GM10847 (cell line): ENCODE measurements around the gene SLX4IP.

Experiments
- POLR2A ChIP-seq: IDR thresholded peaks from 2 replicates; pipeline ENCODE4 v1.6.1; 2011; ENCODE audit not compliant: insufficient read length; ENCODE audit errors: extremely low read depth

SLX4IP gene

DNA sequence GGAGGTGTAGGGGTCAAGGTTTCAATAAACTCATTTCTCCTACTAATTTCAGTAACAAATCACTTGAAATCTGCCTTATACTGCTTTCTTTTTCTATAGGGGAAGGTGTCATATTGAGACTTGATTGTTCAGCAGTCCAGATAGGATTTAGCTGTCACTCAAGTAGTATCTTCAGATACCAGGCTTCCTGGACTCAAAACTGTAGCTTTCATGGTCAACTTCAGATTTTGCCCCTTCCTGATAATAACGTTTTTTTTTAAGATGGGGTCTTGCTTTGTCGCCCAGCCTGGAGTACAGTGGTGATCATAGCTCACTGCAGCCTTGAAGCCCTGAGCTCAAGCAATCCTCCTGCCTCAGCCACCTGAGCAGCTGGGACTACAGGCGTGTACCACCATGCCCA lies 160.9 kb downstream of the SLX4IP start:
- no peak for TF ChIP-seq POLR2A

DNA sequence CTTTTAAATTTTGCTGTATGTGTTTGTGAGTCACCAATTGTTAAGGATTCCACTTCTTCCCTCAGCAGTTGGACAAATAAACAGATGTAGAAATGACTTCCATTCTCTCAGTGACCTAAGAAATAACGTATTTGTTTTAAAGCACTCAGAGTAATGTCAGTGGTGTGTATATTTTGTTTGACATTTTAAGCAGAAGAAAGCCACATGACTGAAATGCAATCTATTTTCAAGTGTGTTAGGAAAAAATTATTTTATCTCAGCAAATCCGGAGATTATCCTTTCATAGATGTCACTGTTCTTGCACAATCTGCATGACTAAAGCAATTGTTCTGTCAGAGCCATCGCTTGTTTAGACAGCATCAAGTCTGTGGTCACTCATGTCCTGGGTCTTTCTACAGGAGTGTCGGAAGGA lies 161.6 kb downstream of the SLX4IP start:
- no peak for TF ChIP-seq POLR2A

DNA sequence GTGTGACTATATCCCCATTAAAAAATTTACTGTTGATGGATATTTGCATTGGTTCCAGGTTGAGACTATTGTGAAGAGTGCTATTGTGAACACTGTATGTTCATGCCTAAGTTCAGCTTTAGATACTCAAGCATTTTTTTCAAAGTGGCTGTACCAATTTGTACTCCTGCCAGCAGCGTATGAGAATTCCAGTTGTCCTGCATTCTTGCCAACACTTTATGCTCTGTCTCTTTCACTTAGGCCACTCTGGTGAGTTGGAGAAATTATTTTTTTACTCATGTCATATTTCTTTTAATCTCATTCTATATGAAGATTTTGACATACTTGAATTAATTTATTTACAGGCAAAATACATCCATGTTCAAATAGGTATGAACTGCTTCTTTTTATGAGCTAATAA lies 162.5 kb downstream of the SLX4IP start:
- no peak for TF ChIP-seq POLR2A

GRCh38 chr20:10602221-10602871 lies 167.2 kb downstream of the SLX4IP start:
- TF ChIP-seq POLR2A = no peak

DNA sequence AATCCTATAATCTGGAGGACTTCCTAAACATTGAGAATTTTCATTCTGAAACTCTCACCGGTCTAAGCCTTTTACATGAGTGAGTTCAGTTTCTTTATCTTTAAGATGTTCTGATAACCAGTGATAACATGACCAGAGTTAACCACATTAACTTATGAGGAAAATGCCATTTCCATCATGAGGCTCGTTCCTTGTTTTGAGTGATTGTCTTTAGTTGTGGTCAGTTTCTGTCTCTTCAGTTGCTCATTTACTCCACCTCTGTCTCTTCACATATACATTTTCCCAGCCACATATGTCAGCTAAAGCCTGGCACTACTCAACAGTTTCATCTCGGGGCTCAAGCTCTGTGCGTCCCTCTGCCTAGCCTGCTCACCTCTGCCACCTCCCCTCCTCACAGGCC lies 168.3 kb downstream of the SLX4IP start:
- no peak for TF ChIP-seq POLR2A

- no peak for TF ChIP-seq POLR2A
Observed at GRCh38 chr20:10603971-10604864, 169.1 kb downstream of the SLX4IP start.

GRCh38 chr20:10604865-10605440 lies 169.8 kb downstream of the SLX4IP start:
- no peak for TF ChIP-seq POLR2A

GRCh38 chr20:10605547-10606195 lies 170.6 kb downstream of the SLX4IP start:
- TF ChIP-seq POLR2A = no peak

GRCh38 chr20:10609276-10609675 lies 174.2 kb downstream of the SLX4IP start:
- no peak for TF ChIP-seq POLR2A

DNA sequence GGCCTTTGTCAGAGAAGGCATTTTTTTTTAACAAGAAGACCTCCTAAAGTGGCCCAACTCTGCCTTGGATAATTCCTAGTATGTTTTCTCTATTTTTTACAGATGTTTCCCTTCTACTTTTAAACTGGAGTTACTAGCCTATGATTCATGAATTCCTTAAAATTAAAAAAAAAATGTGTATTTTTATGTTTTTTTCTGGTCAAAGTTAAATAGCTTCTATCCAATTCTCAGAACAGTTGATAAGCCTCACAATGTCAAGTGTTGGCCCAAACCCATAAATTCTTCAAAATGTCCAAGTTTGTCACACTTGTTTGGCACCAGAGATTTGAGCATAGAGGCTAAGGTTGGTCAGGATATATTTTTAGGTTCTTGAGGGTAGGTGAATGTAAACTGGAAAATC lies 174.7 kb downstream of the SLX4IP start:
- TF ChIP-seq POLR2A = no peak

- TF ChIP-seq POLR2A = no peak
Observed at GRCh38 chr20:10610251-10610650, 175.1 kb downstream of the SLX4IP start.

- TF ChIP-seq POLR2A = no peak
Observed at GRCh38 chr20:10611357-10611756, 176.3 kb downstream of the SLX4IP start.

DNA sequence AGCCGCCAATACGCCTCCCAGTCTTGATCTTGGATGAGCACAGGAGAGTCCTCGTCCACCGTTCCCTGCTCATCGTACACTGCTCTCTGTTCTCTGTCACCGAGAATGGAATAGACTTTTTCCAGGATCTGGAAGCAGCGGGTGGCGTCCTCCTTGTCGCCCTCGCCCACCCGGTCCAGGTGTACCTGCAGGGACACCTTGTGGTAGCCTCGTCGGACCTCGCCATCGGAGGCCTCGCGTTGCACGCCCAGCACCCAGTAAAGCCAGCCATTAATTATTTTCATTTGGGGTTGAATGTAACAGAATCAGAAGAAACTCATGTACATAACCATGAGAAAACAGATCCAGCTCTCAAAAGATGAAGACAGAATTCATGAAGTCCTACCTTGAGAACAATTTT lies 178.8 kb downstream of the SLX4IP start:
- TF ChIP-seq POLR2A = no peak

DNA sequence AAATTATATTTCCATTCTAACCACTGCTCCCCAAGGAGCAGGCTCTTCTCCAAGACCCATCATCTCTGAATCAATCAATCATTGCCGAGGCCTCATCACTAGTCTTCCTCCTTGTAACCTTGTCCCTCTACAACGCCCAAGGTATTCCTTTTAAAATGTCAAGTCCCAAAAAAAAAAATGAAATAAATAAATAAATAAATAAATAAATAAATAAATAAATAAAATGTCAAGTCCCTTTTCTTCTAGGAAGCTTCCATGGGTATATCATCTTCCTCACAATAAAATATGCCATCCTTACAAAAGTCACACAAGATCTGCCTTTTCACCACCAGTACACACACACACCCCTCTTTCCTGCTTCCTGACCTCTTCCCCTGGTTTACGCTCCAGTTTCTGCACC lies 181.1 kb downstream of the SLX4IP start:
- TF ChIP-seq POLR2A = no peak

- TF ChIP-seq POLR2A = no peak
Observed at GRCh38 chr20:10618611-10619245, 183.6 kb downstream of the SLX4IP start.
